Stomach (tissue), 4 donors: ENCODE data around the gene PRKX.

Source experiments
- EP300 ChIP-seq: sonication (generic); formaldehyde crosslinking; IDR thresholded peaks from one replicate; pipeline ENCODE4 v1.6.1; 2017; ENCODE audit warnings: antibody characterized with exemption
- TF ChIP-seq, protein P1 (sequence below), 7 experiments: fragments of 450-650 bp in 4 of 7; fragments of 200-600 bp in 3 of 7; sonication (generic) in 3 of 7; IDR thresholded peaks; one replicate each; pipeline ENCODE4 v1.5.1; 2016 to 2019; ENCODE audit warnings: antibody characterized with exemption in 7 of 7, control low read depth in 2 of 7, mild to moderate bottlenecking in 1 of 7

DNA sequence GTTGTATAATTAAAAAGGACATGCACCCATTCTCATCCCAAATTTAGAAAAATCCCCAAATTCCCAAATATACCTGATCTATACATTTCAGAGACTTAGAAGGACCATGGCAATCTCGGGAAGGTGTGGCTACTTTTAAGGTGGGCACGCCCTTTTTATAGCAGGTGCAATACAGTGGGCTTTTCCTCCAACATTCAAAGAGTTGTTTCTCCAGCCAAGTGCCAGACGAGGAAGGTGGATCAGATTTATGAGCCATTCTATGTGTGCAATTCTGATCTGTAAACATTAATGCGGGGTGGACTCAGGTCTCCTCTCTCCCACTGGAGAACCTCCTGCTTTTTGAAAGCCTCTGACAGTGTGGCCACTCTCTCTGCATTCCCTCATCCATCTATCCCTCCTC, 33.8 kb downstream of the PRKX start:
- TF ChIP-seq, protein P1, sequence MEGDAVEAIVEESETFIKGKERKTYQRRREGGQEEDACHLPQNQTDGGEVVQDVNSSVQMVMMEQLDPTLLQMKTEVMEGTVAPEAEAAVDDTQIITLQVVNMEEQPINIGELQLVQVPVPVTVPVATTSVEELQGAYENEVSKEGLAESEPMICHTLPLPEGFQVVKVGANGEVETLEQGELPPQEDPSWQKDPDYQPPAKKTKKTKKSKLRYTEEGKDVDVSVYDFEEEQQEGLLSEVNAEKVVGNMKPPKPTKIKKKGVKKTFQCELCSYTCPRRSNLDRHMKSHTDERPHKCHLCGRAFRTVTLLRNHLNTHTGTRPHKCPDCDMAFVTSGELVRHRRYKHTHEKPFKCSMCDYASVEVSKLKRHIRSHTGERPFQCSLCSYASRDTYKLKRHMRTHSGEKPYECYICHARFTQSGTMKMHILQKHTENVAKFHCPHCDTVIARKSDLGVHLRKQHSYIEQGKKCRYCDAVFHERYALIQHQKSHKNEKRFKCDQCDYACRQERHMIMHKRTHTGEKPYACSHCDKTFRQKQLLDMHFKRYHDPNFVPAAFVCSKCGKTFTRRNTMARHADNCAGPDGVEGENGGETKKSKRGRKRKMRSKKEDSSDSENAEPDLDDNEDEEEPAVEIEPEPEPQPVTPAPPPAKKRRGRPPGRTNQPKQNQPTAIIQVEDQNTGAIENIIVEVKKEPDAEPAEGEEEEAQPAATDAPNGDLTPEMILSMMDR (IDR thresholded peaks at IDR 0.05) = no peak
- TF ChIP-seq EP300 = no peak
